Activated naive CD4-positive, alpha-beta T cell (primary cell): ENCODE data around the gene PHAF1.
"Not testable (repeated sequence)": the region's sequence is repeated elsewhere in the genome, so short reads cannot be mapped to it uniquely, and the experiment has no call there.

Source experiments
- DNase-seq, 4 experiments: peaks; one replicate each; lab custom pipeline; 2025; lab: John Stamatoyannopoulos, UW

Gene PHAF1

DNA sequence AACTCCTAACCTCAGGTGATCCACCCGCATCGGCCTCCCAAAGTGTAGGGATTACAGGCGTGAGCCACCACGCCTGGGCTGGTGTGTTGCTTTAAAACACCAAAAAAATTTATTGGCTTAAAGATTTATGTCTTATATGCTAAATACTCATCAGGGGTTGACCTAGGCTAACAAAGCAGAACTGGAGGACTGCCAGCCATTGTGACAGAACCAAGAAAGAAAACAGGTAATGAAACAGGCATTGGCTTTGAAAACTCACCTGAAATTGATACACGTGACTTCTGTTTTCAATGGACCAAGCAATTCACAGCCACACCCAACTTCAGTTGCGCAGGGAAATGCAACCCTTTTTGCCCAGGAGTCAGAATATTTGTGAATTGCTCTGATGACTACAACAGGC is 4.9 kb upstream of the PHAF1 start:
- no peak for DNase-seq

GRCh38 chr16:67105246-67105645 is 4.5 kb upstream of the PHAF1 start:
- DNase-seq = no peak

DNA sequence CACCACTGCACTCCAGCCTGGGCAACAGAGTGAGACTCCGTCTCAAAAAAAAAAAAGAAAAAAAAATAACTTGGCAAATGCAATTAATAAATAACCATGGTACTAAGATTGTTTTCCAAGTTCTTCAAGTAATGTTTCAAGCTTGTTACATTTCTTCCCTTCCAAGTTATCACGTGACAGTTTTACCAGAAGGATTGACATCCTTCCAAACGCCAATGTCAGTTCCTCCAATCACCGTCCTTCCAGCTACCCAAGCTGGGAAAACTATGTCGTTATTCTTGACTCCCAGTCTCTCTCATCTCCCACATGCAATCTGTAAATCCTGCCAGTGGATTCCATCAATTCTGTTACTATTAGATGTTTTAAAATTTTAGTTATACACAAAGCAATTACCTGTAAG is 3.9 kb upstream of the PHAF1 start:
- no peak for DNase-seq

GRCh38 chr16:67108489-67108888 is 1.3 kb upstream of the PHAF1 start:
- no peak for DNase-seq

- DNase-seq = no peak
Measured at GRCh38 chr16:67108931-67109406, 772 bp upstream of the PHAF1 start.

DNA sequence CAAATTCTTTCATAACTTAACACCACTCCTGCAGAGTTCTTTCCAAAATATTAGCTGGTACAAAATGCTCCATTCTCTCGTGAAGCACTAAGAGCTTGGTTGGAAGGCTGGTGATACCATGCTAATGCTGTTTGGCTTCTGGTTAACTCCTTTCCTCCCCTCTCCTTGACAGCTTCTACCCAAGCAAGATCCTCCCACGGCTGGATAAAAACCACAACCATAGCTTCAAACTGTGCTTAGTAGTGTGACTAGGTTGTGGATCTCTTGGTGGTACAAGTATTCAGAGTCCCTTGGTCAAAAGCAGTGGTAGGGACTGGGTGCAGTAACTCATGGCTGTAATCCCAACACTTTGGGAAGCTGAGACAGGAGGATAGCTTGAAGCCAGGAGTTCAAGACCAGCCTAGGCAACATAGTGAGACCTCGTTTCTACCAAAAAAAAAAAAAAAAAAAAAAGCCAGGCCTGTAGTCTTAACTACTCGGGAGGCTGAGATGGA is 2.3 kb downstream of the PHAF1 start:
- DNase-seq = no peak

DNA sequence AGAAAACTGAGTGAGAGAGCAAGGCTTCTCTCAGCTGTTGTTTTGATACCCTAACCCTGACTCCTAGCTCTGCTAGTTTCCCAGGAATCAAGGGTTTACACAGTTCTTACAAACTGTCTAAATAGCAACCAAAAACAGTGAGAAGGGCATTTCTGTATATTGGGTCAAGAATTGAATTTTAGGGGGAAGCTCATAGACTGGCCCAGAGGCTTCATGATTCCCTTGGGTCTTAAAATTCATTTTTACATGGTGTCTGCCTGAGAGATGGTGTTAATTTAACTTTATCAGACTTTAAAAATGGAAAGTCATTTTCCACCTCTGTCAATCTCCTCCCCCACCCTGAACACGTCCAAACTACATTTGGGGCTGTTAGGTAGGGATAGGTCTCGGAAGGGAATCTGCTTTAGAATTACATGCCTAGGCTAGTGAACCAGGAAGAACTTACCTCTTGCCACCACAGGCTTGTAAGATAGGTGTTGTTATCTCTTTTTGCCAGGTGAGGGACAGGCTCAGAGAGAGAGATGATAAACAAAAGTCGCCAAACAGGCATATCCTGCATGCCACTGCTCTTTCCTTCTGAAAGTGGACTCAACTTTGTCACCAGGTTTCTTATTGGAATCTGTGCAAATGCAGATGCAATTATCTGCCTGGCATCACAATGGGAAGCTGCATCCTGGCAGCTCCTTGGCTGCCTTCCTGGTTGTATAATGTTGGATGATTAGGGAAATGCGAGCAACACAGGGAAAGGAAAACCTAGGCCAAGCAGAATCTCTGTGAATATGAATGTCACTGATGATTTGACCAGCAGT is 3.1 kb downstream of the PHAF1 start:
- no peak for DNase-seq

- no peak for DNase-seq
Measured at GRCh38 chr16:67114793-67115192, 5.1 kb downstream of the PHAF1 start.

- no peak for DNase-seq
Measured at GRCh38 chr16:67115639-67116038, 5.9 kb downstream of the PHAF1 start.

DNA sequence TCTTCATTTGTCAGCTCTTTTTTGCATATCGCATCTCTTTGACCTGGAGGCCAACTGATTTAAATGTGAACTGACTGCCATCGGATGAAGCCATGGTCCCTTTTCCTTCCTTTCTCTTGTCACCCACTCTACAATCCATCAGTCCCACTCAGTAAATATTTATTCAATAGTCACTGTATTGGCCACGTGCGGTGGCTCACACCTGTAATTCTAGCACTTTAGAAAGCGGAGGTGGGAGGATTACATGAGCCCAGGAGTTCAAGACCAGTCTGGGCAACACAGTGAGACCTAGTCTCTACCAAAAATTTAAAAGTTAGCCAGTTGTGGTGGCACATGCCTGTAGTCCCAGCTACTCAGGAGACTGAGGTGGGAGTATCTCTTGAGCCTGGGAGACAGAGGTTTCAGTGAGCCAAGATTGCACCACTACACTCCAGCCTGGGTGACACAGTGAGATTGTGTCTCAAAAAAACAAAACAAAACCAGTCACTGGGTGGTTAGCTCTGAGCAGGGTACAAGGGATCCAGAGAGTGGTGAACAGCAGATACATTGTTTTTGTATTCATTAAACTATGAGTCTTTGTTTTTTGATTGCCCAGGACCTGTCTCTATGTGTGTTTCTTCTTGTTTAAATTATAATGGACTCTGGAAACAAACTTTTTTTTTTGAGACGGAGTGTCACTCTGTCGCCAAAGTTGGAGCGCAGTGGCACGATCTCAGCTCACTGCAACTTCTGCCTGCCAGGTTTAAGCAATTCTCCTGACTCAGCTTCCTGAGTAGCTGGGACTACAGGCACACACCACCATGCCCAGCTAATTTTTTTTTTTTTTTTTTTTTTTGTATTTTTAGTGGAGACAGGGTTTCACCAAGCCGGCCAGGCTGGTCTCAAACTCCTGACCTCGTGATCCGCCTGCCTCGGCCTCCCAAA is 6.9 kb downstream of the PHAF1 start:
- DNase-seq = no peak

- no peak for DNase-seq
Measured at GRCh38 chr16:67117716-67118115, 8.0 kb downstream of the PHAF1 start.

GRCh38 chr16:67120025-67120424 is 10.3 kb downstream of the PHAF1 start:
- DNase-seq = no peak

- DNase-seq = not testable (repeated sequence)
Measured at GRCh38 chr16:67122799-67123198, 13.1 kb downstream of the PHAF1 start.

DNA sequence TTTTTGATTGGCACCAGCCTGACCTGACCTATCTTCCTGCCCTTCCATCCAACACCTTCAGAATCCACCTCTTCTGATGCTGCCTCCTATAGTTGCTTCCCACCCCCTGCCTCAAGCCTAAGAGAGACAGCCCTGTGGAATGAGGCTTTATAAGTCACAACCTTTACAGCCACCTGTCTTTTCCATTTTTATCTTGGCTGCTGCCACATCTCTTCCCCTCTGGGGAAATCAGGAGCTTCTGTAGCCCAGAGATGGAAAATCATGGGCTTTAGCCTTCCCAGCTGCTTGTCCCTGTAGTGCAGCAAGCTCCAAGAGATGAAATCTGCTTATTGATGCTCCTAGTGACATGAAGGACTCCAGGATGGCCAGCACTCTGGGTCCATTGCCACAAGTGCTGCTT is 18.7 kb downstream of the PHAF1 start:
- no peak for DNase-seq

DNA sequence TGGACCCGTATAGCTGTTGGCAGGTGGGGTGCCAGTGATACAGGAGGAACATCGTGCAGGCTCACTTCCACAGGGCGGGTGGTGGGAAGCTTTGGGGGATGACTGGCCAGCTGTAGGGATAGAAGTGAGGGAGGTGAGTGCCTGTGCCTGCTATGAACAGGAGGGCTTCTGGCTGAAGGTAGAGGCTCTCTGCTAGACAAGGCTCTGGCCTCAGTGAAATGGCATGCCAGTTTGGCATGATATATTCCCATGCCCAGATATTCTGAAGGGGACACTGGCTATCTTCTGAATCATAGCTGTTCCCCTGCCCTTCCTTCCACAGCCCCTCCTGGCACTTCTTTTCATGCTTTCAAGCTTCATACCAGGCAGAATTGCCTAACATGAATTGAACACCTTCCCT is 19.1 kb downstream of the PHAF1 start:
- DNase-seq = no peak

DNA sequence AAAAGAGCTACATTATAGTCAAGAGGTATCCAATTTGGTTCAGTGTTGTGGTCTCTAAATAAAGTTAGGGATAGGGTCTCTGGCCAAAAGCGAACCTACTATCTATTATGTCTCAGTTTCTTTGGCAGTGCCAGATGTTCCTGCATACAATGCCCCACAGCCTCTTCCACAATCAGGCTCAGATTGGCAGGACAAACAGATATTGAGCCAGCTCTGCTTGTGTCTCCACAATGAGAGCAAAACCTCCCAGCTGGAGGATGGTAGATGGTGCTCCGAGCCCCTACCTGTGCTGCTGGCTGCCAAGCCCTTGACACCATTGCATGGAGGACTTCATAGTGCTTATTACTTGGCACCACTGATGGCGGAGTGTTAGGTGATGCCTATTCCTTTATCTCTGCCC is 19.7 kb downstream of the PHAF1 start:
- DNase-seq = no peak

- DNase-seq = no peak
Measured at GRCh38 chr16:67137605-67138004, 27.9 kb downstream of the PHAF1 start.

- DNase-seq = no peak
Measured at GRCh38 chr16:67141391-67141790, 31.6 kb downstream of the PHAF1 start.

GRCh38 chr16:67142342-67142741 is 32.6 kb downstream of the PHAF1 start:
- no peak for DNase-seq

GRCh38 chr16:67144943-67145342 is 35.2 kb downstream of the PHAF1 start:
- DNase-seq = no peak

DNA sequence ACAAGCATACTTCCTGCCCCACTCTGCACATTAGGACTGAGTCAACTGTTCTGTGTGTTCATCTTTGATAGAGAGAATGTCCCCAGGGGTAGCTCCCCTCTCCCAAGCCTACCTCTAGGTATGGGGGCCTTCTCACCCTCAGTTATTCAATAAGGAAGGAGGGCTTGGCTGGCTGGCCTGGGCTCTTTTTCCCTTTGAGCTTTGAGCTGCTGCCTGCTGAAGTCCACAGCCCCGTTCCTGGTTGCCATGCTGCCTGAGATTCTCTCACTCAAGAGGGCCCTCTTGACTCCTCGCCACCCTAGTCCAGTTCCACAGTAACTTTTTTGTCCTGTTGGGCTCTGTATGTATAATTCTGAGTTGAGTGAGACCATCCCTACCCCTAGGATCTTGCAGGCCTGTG is 36.0 kb downstream of the PHAF1 start:
- DNase-seq = no peak

- no peak for DNase-seq
Measured at GRCh38 chr16:67146523-67147357, 37.0 kb downstream of the PHAF1 start.
